HG03066 (cell line): ENCODE measurements around the gene GLTP.

Experiments
- ATAC-seq: cut with Tn5 transposase; IDR thresholded peaks from one replicate; pipeline ENCODE4 v1.9.1; 2021; ENCODE audit warnings: low read depth; ENCODE audit not compliant: unreplicated experiment

The GLTP gene

DNA sequence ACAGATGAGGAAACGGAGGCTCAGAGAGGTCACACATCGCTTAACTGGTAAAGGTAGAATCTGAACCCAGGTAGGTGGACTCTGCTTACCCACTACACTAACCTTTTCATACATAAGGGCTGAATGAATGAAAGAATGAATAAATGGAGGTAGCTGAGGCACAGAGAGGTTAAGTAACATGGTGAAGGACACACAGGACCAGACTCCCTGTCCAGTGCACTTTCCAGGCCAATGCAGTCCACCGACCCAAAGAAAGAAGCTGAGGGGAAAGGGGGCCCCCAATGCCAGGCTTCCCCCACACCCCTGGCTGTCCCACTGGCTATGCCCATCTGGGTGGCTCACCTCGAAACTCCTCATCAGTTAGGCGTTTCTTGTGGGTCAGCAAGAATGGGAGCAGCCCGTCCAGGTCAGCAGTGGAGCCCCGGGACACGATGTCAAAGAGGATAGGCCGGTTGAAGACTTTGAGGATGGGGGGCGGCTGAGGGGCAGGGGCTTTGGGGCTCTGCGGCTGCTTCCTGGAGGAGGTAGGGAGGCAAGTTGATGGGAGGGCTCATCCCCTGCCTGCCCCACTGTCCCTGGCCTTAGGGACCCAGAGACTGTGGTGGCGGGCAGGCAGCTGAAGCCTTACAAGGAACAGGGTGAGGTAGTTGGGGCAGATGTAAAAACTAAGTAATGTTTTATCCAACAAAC is 72.2 kb downstream of the GLTP start:
- ATAC-seq: no peak

DNA sequence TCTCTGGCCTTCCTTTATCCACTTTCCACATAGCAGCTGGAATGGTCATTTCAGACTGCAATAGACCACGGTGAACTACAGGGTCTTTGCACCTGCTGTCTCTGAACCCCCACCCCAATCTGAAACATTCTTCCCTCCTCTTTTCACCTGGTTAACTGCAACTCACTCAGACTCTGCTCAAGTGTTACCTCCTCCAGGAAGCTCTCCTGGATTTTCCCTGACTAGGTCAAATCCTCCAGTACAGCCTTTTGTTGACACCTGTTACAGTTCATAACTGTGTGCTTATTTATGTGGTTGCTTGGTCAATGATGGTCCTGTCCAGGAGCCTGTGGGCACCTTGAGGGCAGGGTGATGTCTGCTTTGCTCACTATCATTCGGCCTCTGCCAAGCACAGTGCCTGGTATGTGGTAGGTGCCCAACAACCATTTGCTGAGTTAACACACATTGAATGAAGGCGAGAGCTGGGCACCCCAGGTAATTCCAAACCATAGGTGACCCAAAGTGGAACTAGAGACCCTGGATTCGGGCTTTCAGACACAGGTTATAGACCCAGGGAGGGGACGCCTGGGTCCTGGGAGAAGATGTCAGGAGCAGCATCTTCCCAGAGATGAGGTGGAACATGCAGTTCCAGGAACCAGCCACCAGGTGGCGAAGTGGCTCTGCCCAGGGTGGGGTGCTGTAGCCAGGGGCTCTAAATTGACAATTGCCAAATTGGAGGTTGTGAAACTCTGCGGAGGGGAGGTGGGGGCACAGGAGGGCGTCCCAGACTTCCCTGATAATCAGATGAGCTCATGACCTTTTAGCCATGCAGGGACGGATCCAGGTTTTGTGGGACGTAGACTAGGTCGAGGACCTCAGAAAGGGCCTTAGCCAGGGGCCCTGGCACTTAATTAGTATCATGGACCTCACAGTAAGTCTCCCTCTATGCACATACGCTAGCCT is 75.2 kb downstream of the GLTP start:
- ATAC-seq: no peak

DNA sequence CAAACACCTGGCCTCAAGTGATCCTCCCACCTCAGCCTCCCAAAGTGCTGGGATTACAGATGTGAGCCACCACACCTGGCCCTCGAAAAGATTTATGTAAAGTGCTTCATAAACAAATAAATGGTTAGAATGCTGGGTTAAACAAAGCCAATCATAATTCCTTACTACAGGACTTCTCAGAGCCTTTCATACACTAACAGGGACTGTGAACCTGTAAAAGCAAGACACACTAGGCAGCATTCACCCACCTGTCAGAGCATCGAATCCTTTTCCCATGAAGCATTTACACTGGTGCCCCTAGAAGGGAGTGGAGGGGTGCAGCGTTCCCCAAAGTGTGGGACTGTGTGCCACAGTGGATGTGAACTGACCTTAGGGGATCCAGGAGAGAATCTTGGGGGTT is 76.7 kb downstream of the GLTP start:
- no peak for ATAC-seq

DNA sequence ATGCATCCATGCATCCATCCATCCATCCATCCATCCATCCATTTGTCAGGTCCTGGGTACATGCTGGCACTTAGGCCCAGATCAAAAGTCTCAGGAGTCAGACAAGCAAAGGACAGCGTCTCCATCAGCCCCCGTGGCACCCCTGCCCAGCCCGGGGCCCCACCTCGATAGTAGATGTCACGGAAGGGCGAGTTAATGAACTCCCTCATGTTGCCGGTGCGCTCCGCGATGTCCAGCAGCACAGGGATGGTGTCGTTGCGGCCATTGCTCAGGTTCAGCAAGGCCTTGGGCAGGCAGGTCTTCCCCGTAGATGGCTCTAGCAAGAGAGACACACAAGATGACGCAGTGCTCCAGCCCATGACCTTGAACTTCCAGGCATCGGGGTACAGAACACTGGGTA is 77.5 kb downstream of the GLTP start:
- ATAC-seq: no peak
